Endothelial cell of umbilical vein (primary cell): ENCODE measurements around the gene DAP. TPM values are rescaled to one million over a fixed set of nuclear protein-coding genes. Genes with fewer than 3 reads are reported as not detected.

Experiments
- BruUV-seq: library from RNA; stranded (reverse); fragments of 400-500 nt; replicated peaks from 2 replicates; lab custom pipeline; 2021; lab: Mats Ljungman, UMichigan
- CTCF ChIA-PET: fragments of 300-600, 350-600 bp; sonication (Branson Sonifier 250); formaldehyde crosslinking; loops from one replicate; lab custom pipeline; 2021; ENCODE audit warnings: antibody characterized with exemption, inconsistent platforms; lab: Charles Lee
- POLR2A ChIA-PET: fragments of 300-600, 350-600 bp; sonication (Branson Sonifier 250); formaldehyde crosslinking; loops from one replicate; lab custom pipeline; 2021; ENCODE audit warnings: antibody characterized with exemption, inconsistent platforms; lab: Charles Lee
- DNase-seq: peaks from one replicate; pipeline ENCODE4 v3.0.0-alpha.2; 2011; ENCODE audit warnings: low read depth, low spot score
- FAIRE-seq: peaks from 2 replicates; lab custom pipeline; 2011; peaks lifted over from hg19 to GRCh38; lab: Jason Lieb, UNC
- H2AFZ ChIP-seq: 2 replicates; pipeline ENCODE4 v1.6.0; 2012; ENCODE audit warnings: low read depth, low read length, control low read depth, inconsistent platforms
- H3K27ac ChIP-seq: 2 replicates; pipeline ENCODE4 v1.5.1; 2011; ENCODE audit warnings: low read depth, mild to moderate bottlenecking, control low read depth, low read length, moderate library complexity; ENCODE audit not compliant: insufficient read depth
- H3K27me3 ChIP-seq, 2 experiments: 2 replicates each; pipeline versions ENCODE4 v1.6.0 to v1.6.1; 2011; ENCODE audit warnings: low read length in 2 of 2, mixed read lengths in 1 of 2; ENCODE audit not compliant: control insufficient read depth in 2 of 2, insufficient read depth in 2 of 2
- H3K36me3 ChIP-seq, 2 experiments: 2 replicates in 1 of 2; 3 replicates in 1 of 2; pipeline ENCODE4 v1.5.1; 2011; ENCODE audit warnings: low read length in 2 of 2, mild to moderate bottlenecking in 1 of 2, moderate library complexity in 1 of 2; ENCODE audit not compliant: control insufficient read depth in 2 of 2, insufficient read depth in 2 of 2; ENCODE audit errors: extremely low read depth in 1 of 2
- H3K4me1 ChIP-seq: 3 replicates; pipeline ENCODE4 v1.5.1; 2011; ENCODE audit warnings: mild to moderate bottlenecking, low read length; ENCODE audit not compliant: control insufficient read depth, insufficient read depth; ENCODE audit errors: extremely low read depth
- H3K4me2 ChIP-seq: 2 replicates; pipeline ENCODE4 v1.6.1; 2011; ENCODE audit warnings: low read length, control low read depth, mixed read lengths; ENCODE audit not compliant: insufficient read depth
- H3K4me3 ChIP-seq, 3 experiments: fragments of 200-600 bp in 1 of 3; sonication (generic), shearing (Covaris generic) in 1 of 3; replicated peaks in 1 of 3; 2 replicates each; pipeline ENCODE4 v1.5.1; 2011 to 2016; ENCODE audit warnings: control low read depth in 3 of 3, low read length in 3 of 3, mild to moderate bottlenecking in 2 of 3, inconsistent platforms in 1 of 3, low read depth in 1 of 3, moderate library complexity in 1 of 3; ENCODE audit not compliant: insufficient read depth in 1 of 3
- H3K79me2 ChIP-seq: 2 replicates; pipeline ENCODE4 v1.6.0; 2012; ENCODE audit warnings: low read length, inconsistent platforms; ENCODE audit not compliant: control insufficient read depth, insufficient read depth
- H3K9ac ChIP-seq: replicated peaks from 2 replicates; pipeline ENCODE3; 2011; ENCODE audit warnings: low read length, control low read depth; ENCODE audit not compliant: insufficient read depth; ENCODE audit errors: extremely low read depth
- H3K9me1 ChIP-seq: replicated peaks from 3 replicates; pipeline ENCODE4 v1.6.0; 2011; ENCODE audit warnings: mild to moderate bottlenecking, low read length; ENCODE audit not compliant: control insufficient read depth, insufficient read depth; ENCODE audit errors: extremely low read depth
- H3K9me3 ChIP-seq: replicated peaks from 2 replicates; pipeline ENCODE4 v1.5.1; 2012; ENCODE audit warnings: low read length, inconsistent platforms; ENCODE audit not compliant: control insufficient read depth, insufficient read depth
- H4K20me1 ChIP-seq: replicated peaks from 2 replicates; pipeline ENCODE3; 2011; ENCODE audit warnings: mild to moderate bottlenecking, low read length; ENCODE audit not compliant: control insufficient read depth, insufficient read depth; ENCODE audit errors: extremely low read depth
- CTCF ChIP-seq, 2 donors: IDR thresholded peaks; 1 replicate in 1 of 2; 2 replicates in 1 of 2; pipeline ENCODE4 v1.5.1; 2011; ENCODE audit warnings: low read length in 2 of 2, mild to moderate bottlenecking in 2 of 2, moderate library complexity in 2 of 2, control low read depth in 1 of 2, inconsistent platforms in 1 of 2, low read depth in 1 of 2; ENCODE audit not compliant: insufficient read depth in 1 of 2; ENCODE audit errors: extremely low read depth in 1 of 2
- FOS ChIP-seq: IDR thresholded peaks from 2 replicates; pipeline ENCODE4 v1.6.1; 2011; ENCODE audit warnings: mild to moderate bottlenecking, low read length, moderate library complexity, borderline replicate concordance; ENCODE audit not compliant: insufficient read depth
- GATA2 ChIP-seq: IDR thresholded peaks from 2 replicates; pipeline ENCODE4 v1.7.0; 2011; ENCODE audit warnings: low read depth, mild to moderate bottlenecking, moderate library complexity, mixed read lengths, low read length; ENCODE audit not compliant: insufficient read length, insufficient read depth
- JUN ChIP-seq: IDR thresholded peaks from 2 replicates; pipeline ENCODE4 v1.6.1; 2011; ENCODE audit warnings: borderline replicate concordance, low read depth; ENCODE audit not compliant: insufficient read length, insufficient read depth
- MAX ChIP-seq: IDR thresholded peaks from 2 replicates; pipeline ENCODE4 v1.6.1; 2011; ENCODE audit not compliant: insufficient read depth, insufficient read length
- MYC ChIP-seq: IDR thresholded peaks from one replicate; pipeline ENCODE4 v1.6.1; 2011; ENCODE audit warnings: mild to moderate bottlenecking, low read depth, low read length
- POLR2A ChIP-seq: IDR thresholded peaks from 2 replicates; pipeline ENCODE4 v1.6.1; 2012; ENCODE audit warnings: low read depth, mild to moderate bottlenecking, control low read depth, low read length
- dilution Hi-C: fragments of 300-500 bp; cut with MboI; formaldehyde crosslinking; loops from one replicate; pipeline ENCODE4 v1.15.0; 2019; ENCODE audit warnings: low sequenced_read_pairs; ENCODE audit not compliant: extremely low pct_ligation_motif_present
- intact Hi-C: fragments of 100-400 bp; cut with micrococcal nuclease; formaldehyde crosslinking; loops from one replicate; pipeline ENCODE4 v1.10.0; 2022
- polyA plus RNA-seq, 4 experiments: library from polyadenylated mRNA; depleted of rRNA in 3 of 4; stranded (reverse) in 3 of 4; unstranded in 1 of 4; fragments of >200 nt; gene quantifications; 2 replicates each; pipeline versions ENCODE4 v1.2.1 to v1.2.3, GENCODE V29; 2011 to 2012; ENCODE audit warnings: missing spikeins in 1 of 4
- total RNA-seq: library from RNA; stranded (reverse); gene quantifications from 2 replicates; pipeline ENCODE4 v1.2.3, GENCODE V29; 2021

The DAP gene
- total and polyA plus RNA-seq, 2 donors (not counting 3 experiments of a cell fraction or from before 2014, with no cell fraction given), result 79.8 to 188 TPM

- no peak overlapping the region for H3K4me2 ChIP-seq
- H3K9me1 ChIP-seq, result no peaks in the 10 kb centered on the region
- H3K4me3 ChIP-seq, result no peak overlapping the region
- H3K27me3 ChIP-seq, result peaks cover 0 to 3% of the 10 kb centered on the region in 2 experiments
- no peak overlapping the region for H2AFZ ChIP-seq
- no peaks in the 10 kb centered on the region for H3K9me3 ChIP-seq
- TF ChIP-seq CTCF (IDR thresholded peaks at IDR 0.05; ENCODE audit: extremely low read depth in 1 of 2, insufficient read depth in 1 of 2, low read depth in 1 of 2, low read length in 2 of 2) (no peak), GATA2 (no peak), MAX (no peak), JUN (no peak), POLR2A (no peak), MYC (no peak)
- intact Hi-C loops, result no loop called here
- no peaks in the 10 kb centered on the region for H4K20me1 ChIP-seq
- H3K36me3 ChIP-seq, result no peaks in the 10 kb centered on the region
- DNase-seq (no peak), FAIRE-seq (no peak)
- H3K27ac ChIP-seq, result no peak overlapping the region
- ChIA-PET POLR2A (no interaction called here), CTCF (no interaction called here)
- no TSS peak for BruUV-seq
- no peaks in the 10 kb centered on the region for H3K79me2 ChIP-seq
- H3K4me1 ChIP-seq, result peaks cover 7% of the 10 kb centered on the region
- no peak overlapping the region for H3K9ac ChIP-seq
- dilution Hi-C loops, result no loop called here
These were observed 28.7 kb upstream of the DAP start for GRCh38 chr5:10789726-10790125.

- Histone ChIP-seq H3K27ac (no peak overlapping the region), H3K4me2 (no peak overlapping the region), H3K36me3 (no peaks in the 10 kb centered on the region), H3K27me3 (peaks cover 0 to 3% of the 10 kb centered on the region in 2 experiments), H3K79me2 (no peaks in the 10 kb centered on the region), H3K9ac (no peak overlapping the region), H3K9me1 (no peaks in the 10 kb centered on the region), H2AFZ (no peak overlapping the region), H3K4me1 (peaks cover 7% of the 10 kb centered on the region), H3K4me3 (no peak overlapping the region), H4K20me1 (no peaks in the 10 kb centered on the region), H3K9me3 (no peaks in the 10 kb centered on the region)
- ChIA-PET POLR2A (no interaction called here), CTCF (interaction anchor here (1.3 kb wide), 1 partner anchor 65 kb away, joined by 4 read pairs; no protein-coding TSS in a partner anchor)
- peak; percentile 65 for FAIRE-seq
- no TSS peak for BruUV-seq
- dilution Hi-C loops (no loop called here), intact Hi-C loops (no loop called here)
- peak; percentile 68 for DNase-seq
- TF ChIP-seq FOS (peak; percentile 35), GATA2 (peak; percentile 23), POLR2A (no peak)
These were observed 28.0 kb upstream of the DAP start for GRCh38 chr5:10789021-10789420.
